Hepatocyte (in vitro differentiated cells): ENCODE data around the gene SEPTIN8.

Experiments used
- EZH2phosphoT487 ChIP-seq: fragments of 200-600 bp; sonication (generic); IDR thresholded peaks from one replicate; pipeline ENCODE4 v1.6.1; 2018; ENCODE audit warnings: antibody characterized with exemption, mild to moderate bottlenecking, low read depth, moderate library complexity; ENCODE audit not compliant: unreplicated experiment, severe bottlenecking
- TF ChIP-seq, protein P1 (sequence below): fragments of 200-600 bp; sonication (generic); IDR thresholded peaks from 2 replicates; pipeline ENCODE4 v1.5.1; 2016; ENCODE audit warnings: antibody characterized with exemption, mild to moderate bottlenecking; ENCODE audit not compliant: poor library complexity

DNA sequence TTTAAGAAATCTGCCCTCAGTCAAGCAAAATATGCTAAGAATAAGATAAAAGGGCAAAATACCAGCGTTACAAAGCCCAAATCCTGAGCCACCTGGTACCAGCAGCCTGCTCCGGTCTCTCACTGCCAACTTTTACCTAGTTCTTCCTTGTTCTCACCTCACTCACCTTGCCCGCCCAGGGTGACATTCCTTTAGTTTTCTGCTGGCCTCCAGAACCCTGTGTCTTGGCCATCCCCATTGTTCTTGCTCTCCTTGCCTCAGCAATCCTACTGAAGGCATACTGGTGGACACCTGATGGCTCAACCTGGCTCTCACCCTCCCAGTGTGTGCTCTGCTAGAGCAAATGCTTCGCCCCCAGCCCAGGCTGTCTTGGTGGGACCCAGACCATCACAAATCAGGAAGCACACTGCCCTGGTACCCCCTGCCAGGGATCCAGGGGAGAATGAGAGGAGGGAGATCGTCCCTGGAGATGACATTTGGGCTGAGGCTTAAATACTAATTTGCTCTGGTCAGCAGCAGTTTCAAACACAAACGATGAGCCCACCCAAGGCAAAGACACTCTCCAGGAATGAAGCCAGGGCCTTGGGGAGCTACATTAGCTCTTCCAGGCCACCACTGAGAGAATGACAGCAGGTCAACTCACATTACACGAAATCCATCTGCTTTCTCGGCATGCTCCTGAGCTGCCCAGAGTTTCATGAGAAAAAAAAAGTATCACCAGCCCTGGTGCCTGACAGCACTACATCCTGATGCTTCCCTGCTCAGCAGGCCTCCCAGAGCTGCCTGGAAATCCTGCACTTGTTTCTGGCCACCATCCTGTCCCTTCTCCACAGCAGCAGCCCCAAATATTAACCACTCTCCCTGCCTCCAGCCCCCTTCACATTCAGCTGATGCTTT is 12.2 kb upstream of the SEPTIN8 start:
- TF ChIP-seq, protein P1, sequence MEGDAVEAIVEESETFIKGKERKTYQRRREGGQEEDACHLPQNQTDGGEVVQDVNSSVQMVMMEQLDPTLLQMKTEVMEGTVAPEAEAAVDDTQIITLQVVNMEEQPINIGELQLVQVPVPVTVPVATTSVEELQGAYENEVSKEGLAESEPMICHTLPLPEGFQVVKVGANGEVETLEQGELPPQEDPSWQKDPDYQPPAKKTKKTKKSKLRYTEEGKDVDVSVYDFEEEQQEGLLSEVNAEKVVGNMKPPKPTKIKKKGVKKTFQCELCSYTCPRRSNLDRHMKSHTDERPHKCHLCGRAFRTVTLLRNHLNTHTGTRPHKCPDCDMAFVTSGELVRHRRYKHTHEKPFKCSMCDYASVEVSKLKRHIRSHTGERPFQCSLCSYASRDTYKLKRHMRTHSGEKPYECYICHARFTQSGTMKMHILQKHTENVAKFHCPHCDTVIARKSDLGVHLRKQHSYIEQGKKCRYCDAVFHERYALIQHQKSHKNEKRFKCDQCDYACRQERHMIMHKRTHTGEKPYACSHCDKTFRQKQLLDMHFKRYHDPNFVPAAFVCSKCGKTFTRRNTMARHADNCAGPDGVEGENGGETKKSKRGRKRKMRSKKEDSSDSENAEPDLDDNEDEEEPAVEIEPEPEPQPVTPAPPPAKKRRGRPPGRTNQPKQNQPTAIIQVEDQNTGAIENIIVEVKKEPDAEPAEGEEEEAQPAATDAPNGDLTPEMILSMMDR = no peak
- no peak for TF ChIP-seq EZH2phosphoT487
